Transverse colon (tissue), 4 donors: Measurements from ENCODE around the gene NAGS.

Experiments
- CTCF ChIP-seq, 5 experiments: fragments of 200-600 bp in 3 of 5; fragments of 450-650 bp in 2 of 5; sonication (generic) in 3 of 5; IDR thresholded peaks; 1 replicate in 2 of 5; 2 replicates in 3 of 5; pipeline ENCODE4 v1.5.1; 2016 to 2017; ENCODE audit warnings: antibody characterized with exemption in 5 of 5, inconsistent platforms in 3 of 5, mild to moderate bottlenecking in 2 of 5, moderate library complexity in 1 of 5
- POLR2A ChIP-seq: fragments of 450-650 bp; IDR thresholded peaks from one replicate; pipeline ENCODE4 v1.6.1; 2016; ENCODE audit warnings: antibody characterized with exemption, mild to moderate bottlenecking, moderate library complexity
- POLR2AphosphoS5 ChIP-seq, 3 donors: sonication (generic); formaldehyde crosslinking; IDR thresholded peaks; one replicate each; pipeline ENCODE4 v1.6.1; 2016; ENCODE audit warnings: antibody characterized with exemption in 3 of 3

GRCh38 chr17:44000141-44000860 is 4.1 kb upstream of the NAGS start:
- TF ChIP-seq POLR2AphosphoS5 (IDR thresholded peaks at IDR 0.05) (no peak), POLR2A (no peak), CTCF (IDR thresholded peaks at IDR 0.05) (no peak)
